OCI-LY7 (cell line): ENCODE measurements around the gene WNT4.

Source experiments
- EZH2phosphoT487 ChIP-seq: fragments of 200-600 bp; sonication (generic); IDR thresholded peaks from 2 replicates; pipeline ENCODE4 v1.6.1; 2018; ENCODE audit warnings: low read depth, borderline replicate concordance, mild to moderate bottlenecking, mixed run types, antibody characterized with exemption, low read length, moderate library complexity, mixed read lengths
- TF ChIP-seq, protein P1 (sequence below): fragments of 200-600 bp; sonication (generic); conservative IDR thresholded peaks from 2 replicates; pipeline ENCODE4 v1.5.1; 2014; ENCODE audit warnings: mild to moderate bottlenecking, antibody characterized with exemption, low read length, moderate library complexity, mixed read lengths

DNA sequence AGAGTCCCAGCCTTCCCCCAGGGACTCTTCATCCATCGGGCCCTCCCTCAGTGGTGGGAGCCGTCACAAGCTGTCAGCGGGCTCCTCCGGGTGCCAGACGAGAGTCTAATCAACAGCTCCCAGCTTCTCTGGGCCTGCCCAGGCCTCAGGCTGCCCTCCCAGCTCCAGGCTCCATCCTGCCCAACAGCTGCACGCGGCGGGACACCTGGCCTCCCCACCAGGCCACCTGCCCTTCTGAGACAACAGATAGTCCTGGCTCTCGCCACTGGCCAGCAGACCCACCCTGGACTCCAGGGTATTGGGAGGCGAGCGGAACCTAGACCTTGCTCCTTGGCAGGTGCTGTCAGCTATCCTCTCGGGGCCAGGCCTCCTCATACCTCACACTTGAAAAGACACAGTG lies 3.1 kb downstream of the WNT4 start:
- TF ChIP-seq, protein P1, sequence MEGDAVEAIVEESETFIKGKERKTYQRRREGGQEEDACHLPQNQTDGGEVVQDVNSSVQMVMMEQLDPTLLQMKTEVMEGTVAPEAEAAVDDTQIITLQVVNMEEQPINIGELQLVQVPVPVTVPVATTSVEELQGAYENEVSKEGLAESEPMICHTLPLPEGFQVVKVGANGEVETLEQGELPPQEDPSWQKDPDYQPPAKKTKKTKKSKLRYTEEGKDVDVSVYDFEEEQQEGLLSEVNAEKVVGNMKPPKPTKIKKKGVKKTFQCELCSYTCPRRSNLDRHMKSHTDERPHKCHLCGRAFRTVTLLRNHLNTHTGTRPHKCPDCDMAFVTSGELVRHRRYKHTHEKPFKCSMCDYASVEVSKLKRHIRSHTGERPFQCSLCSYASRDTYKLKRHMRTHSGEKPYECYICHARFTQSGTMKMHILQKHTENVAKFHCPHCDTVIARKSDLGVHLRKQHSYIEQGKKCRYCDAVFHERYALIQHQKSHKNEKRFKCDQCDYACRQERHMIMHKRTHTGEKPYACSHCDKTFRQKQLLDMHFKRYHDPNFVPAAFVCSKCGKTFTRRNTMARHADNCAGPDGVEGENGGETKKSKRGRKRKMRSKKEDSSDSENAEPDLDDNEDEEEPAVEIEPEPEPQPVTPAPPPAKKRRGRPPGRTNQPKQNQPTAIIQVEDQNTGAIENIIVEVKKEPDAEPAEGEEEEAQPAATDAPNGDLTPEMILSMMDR = no peak
- no peak for TF ChIP-seq EZH2phosphoT487
